ENCODE results near the gene RHEX. TPM values are rescaled to one million over a fixed set of nuclear protein-coding genes. Genes with fewer than 3 reads are reported as not detected.
"Not testable (repeated sequence)": the region's sequence is repeated elsewhere in the genome, so short reads cannot be mapped to it uniquely, and the experiment has no call there.

RHEX gene
- polyA plus RNA-seq, 3 donors = not detected

- Histone ChIP-seq H2AFZ (ENCODE audit: insufficient read depth, low read depth, low read length, poor library complexity, severe bottlenecking) (no peak overlapping the region), H3K4me2 (replicated peaks; ENCODE audit: extremely low read depth, low read length, poor library complexity, severe bottlenecking) (peak overlapping the region; percentile 60), H3K9ac (ENCODE audit: insufficient read depth, low read length, poor library complexity, severe bottlenecking) (no peak overlapping the region), H3K79me2 (ENCODE audit: insufficient read depth, low read length) (no peaks in the 10 kb centered on the region), H3K4me1 (ENCODE audit: control insufficient read depth in 1 of 2, insufficient read depth in 2 of 2, low read length in 2 of 2) (peaks cover 57 to 58% of the 10 kb centered on the region in 2 donors), H3K9me3 (replicated peaks in 1 of 2; ENCODE audit: control insufficient read depth in 1 of 2, insufficient read depth in 1 of 2, low read length in 2 of 2) (no peaks in the 10 kb centered on the region), H3K27me3 (ENCODE audit: control insufficient read depth in 2 of 2, insufficient read depth in 2 of 2, low read length in 2 of 2) (no peaks in the 10 kb centered on the region), H3K4me3 (replicated peaks in 1 of 3; ENCODE audit: low read depth in 2 of 3, low read length in 3 of 3) (peak overlapping the region in 1 of 3 experiments; percentile 37), H3K27ac (ENCODE audit: low read depth in 1 of 2, low read length in 2 of 2) (peak overlapping the region; percentile 63 to 77), H4K20me1 (ENCODE audit: insufficient read depth, low read length) (no peaks in the 10 kb centered on the region), H3K36me3 (replicated peaks in 1 of 2; ENCODE audit: control insufficient read depth in 1 of 2, insufficient read depth in 2 of 2, low read length in 2 of 2) (no peaks in the 10 kb centered on the region)
- Mint-ChIP-seq H3K27ac (peak overlapping the region; percentile 84 to 96 (median 92)), H3K9me3 (no peaks in the 10 kb centered on the region), H3K4me1 (peaks cover 58% of the 10 kb centered on the region), H3K27me3 (ENCODE audit: low read depth in 3 of 3) (no peaks in the 10 kb centered on the region), H3K4me3 (peak overlapping the region; percentile 32 to 79), H3K36me3 (peaks cover 0 to 4% of the 10 kb centered on the region in 2 donors)
- DNase-seq = peak; percentile 94 to 99 (median 97)
- intact Hi-C loops (cut with micrococcal nuclease) = loop anchor here in 1 of 2 donors (5.0 kb wide), 1 partner anchor 38 kb away; no protein-coding TSS in a partner anchor
- WGBS (ENCODE audit: insufficient coverage) = 0% methylated on average over 2 of the region's 6 CpGs
- no peak for TF ChIP-seq CTCF (IDR thresholded peaks at IDR 0.05)
Measured at GRCh38 chr1:206050655-206051235, 2.2 kb upstream of the RHEX start.

DNA sequence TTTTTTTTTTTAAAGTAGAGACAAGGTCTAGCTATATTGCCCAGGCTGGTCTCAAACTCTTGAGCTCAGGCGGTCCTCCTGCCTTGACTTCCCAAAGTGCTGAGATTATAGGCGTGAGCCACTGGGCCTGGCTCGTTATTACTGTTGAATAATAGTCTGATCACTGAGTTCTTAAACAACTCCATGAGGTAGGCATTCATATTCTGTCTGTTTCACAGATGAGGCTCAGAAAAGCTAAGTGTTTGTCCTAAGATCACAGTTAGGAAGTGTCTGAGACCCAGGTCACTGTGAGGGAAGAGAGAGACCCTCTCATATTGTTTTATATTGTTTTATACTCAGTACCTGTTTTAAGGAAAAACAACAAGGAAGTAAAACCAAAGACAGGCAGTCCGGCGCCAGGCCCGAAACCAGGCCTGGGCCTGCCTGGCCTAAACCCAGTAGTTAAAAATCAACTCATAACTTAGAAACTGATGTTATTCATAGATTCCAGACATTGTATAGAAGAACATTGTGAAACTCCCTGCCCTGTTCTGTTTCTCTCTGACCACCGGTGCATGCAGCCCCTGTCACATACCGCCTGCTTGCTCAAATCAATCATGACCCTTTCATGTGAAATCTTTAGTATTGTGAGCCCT, 625 bp upstream of the RHEX start:
- not testable (repeated sequence) for H3K9me3 ChIP-seq (replicated peaks in 1 of 2; ENCODE audit: control insufficient read depth in 1 of 2, insufficient read depth in 1 of 2, low read length in 2 of 2); H3K9me3 Mint-ChIP-seq; DNase-seq; H3K9ac ChIP-seq (ENCODE audit: insufficient read depth, low read length, poor library complexity, severe bottlenecking); H3K4me2 ChIP-seq (replicated peaks; ENCODE audit: extremely low read depth, low read length, poor library complexity, severe bottlenecking); H4K20me1 ChIP-seq (ENCODE audit: insufficient read depth, low read length); H3K27ac ChIP-seq (ENCODE audit: low read depth in 1 of 2, low read length in 2 of 2); H2AFZ ChIP-seq (ENCODE audit: insufficient read depth, low read depth, low read length, poor library complexity, severe bottlenecking); H3K36me3 Mint-ChIP-seq; H3K27me3 Mint-ChIP-seq (ENCODE audit: low read depth in 3 of 3); H3K79me2 ChIP-seq (ENCODE audit: insufficient read depth, low read length); H3K4me3 ChIP-seq (replicated peaks in 1 of 3; ENCODE audit: low read depth in 2 of 3, low read length in 3 of 3); H3K36me3 ChIP-seq (replicated peaks in 1 of 2; ENCODE audit: control insufficient read depth in 1 of 2, insufficient read depth in 2 of 2, low read length in 2 of 2); H3K27me3 ChIP-seq (ENCODE audit: control insufficient read depth in 2 of 2, insufficient read depth in 2 of 2, low read length in 2 of 2); H3K4me3 Mint-ChIP-seq
- Mint-ChIP-seq H3K27ac (peak overlapping the region in 6 of 7 donors; percentile 20 to 92 (median 64)), H3K4me1 (peaks cover 58% of the 10 kb centered on the region)
- 100% methylated on average over 3 of the region's 8 CpGs for WGBS (ENCODE audit: insufficient coverage)
- peaks cover 57 to 58% of the 10 kb centered on the region in 2 donors for H3K4me1 ChIP-seq (ENCODE audit: control insufficient read depth in 1 of 2, insufficient read depth in 2 of 2, low read length in 2 of 2)
- intact Hi-C loops (cut with micrococcal nuclease) = loop anchor here in 1 of 2 donors (5.0 kb wide), 1 partner anchor 40 kb away; no protein-coding TSS in a partner anchor

DNA sequence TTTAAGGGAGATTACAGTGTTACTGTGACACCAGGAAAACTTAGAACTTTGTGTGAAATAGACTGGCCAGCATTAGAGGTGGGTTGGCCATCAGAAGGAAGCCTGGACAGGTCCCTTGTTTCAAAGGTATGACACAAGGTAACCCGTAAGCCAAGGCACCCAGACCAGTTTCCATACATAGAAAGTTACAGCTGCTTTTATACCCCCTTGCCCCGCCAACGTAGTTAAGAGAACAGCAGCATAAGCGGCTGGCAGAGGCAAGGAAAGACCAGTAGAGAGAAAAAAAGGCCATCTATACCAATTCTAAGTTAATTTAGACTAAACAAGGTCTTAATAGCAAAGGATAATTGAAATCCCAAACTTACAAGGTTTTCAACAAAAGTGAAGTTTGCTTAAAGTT, 643 bp downstream of the RHEX start:
- not testable (repeated sequence) for H3K9me3 Mint-ChIP-seq; H3K4me3 Mint-ChIP-seq; H3K36me3 ChIP-seq (replicated peaks in 1 of 2; ENCODE audit: control insufficient read depth in 1 of 2, insufficient read depth in 2 of 2, low read length in 2 of 2); H4K20me1 ChIP-seq (ENCODE audit: insufficient read depth, low read length); H3K27me3 Mint-ChIP-seq (ENCODE audit: low read depth in 3 of 3); H3K27me3 ChIP-seq (ENCODE audit: control insufficient read depth in 2 of 2, insufficient read depth in 2 of 2, low read length in 2 of 2); DNase-seq; H2AFZ ChIP-seq (ENCODE audit: insufficient read depth, low read depth, low read length, poor library complexity, severe bottlenecking); H3K4me2 ChIP-seq (replicated peaks; ENCODE audit: extremely low read depth, low read length, poor library complexity, severe bottlenecking); H3K4me3 ChIP-seq (replicated peaks in 1 of 3; ENCODE audit: low read depth in 2 of 3, low read length in 3 of 3); H3K79me2 ChIP-seq (ENCODE audit: insufficient read depth, low read length); H3K36me3 Mint-ChIP-seq; H3K9me3 ChIP-seq (replicated peaks in 1 of 2; ENCODE audit: control insufficient read depth in 1 of 2, insufficient read depth in 1 of 2, low read length in 2 of 2); H3K9ac ChIP-seq (ENCODE audit: insufficient read depth, low read length, poor library complexity, severe bottlenecking)
- intact Hi-C loops (cut with micrococcal nuclease) = loop anchor here in 1 of 2 donors (5.0 kb wide), 1 partner anchor 41 kb away; no protein-coding TSS in a partner anchor
- Mint-ChIP-seq H3K4me1 (peaks cover 48% of the 10 kb centered on the region), H3K27ac (peak overlapping the region in 1 of 7 donors; percentile 63)
- 100% methylated on average over 1 of the region's 4 CpGs for WGBS (ENCODE audit: insufficient coverage)
- Histone ChIP-seq H3K4me1 (ENCODE audit: control insufficient read depth in 1 of 2, insufficient read depth in 2 of 2, low read length in 2 of 2) (peaks cover 47 to 48% of the 10 kb centered on the region in 2 donors), H3K27ac (ENCODE audit: low read depth in 1 of 2, low read length in 2 of 2) (peak overlapping the region in 1 of 2 donors; percentile 43)
